DOHH2 (cell line): Measurements from ENCODE around the gene TAC1.

Experiments
- H3F3A ChIP-seq: fragments of 200-600 bp; sonication (generic), shearing (Covaris generic); 2 replicates; pipeline ENCODE4 v1.6.0; 2016; ENCODE audit warnings: antibody characterized with exemption, mild to moderate bottlenecking; ENCODE audit not compliant: control insufficient read depth, insufficient read depth
- H3K27ac ChIP-seq: fragments of 200-600 bp; sonication (generic); 2 replicates; pipeline ENCODE4 v1.5.1; 2014; ENCODE audit warnings: low read depth, mild to moderate bottlenecking, low read length, moderate library complexity
- H3K27me3 ChIP-seq: fragments of 200-600 bp; sonication (generic); 2 replicates; pipeline ENCODE4 v1.6.1; 2014; ENCODE audit warnings: mild to moderate bottlenecking, low read length, mixed read lengths; ENCODE audit not compliant: control insufficient read depth
- H3K36me3 ChIP-seq: fragments of 200-600 bp; sonication (generic); 2 replicates; pipeline ENCODE4 v1.6.1; 2014; ENCODE audit warnings: mild to moderate bottlenecking, low read length, moderate library complexity, mixed read lengths; ENCODE audit not compliant: control insufficient read depth
- H3K4me1 ChIP-seq: fragments of 200-600 bp; sonication (generic); 2 replicates; pipeline ENCODE4 v1.6.1; 2014; ENCODE audit warnings: mild to moderate bottlenecking, low read length, mixed read lengths; ENCODE audit not compliant: control insufficient read depth
- H3K4me2 ChIP-seq: fragments of 200-600 bp; sonication (generic); 2 replicates; pipeline ENCODE4 v1.6.0; 2014; ENCODE audit warnings: mild to moderate bottlenecking, low read length, moderate library complexity
- H3K4me3 ChIP-seq: fragments of 200-600 bp; sonication (generic); 2 replicates; pipeline ENCODE4 v1.5.1; 2014; ENCODE audit warnings: mild to moderate bottlenecking, low read length, mixed read lengths
- H3K79me2 ChIP-seq: fragments of 200-600 bp; sonication (generic); 2 replicates; pipeline ENCODE4 v1.6.1; 2014; ENCODE audit warnings: mild to moderate bottlenecking, low read length, mixed read lengths; ENCODE audit not compliant: control insufficient read depth
- H3K9me2 ChIP-seq: fragments of 200-600 bp; sonication (generic); replicated peaks from 2 replicates; pipeline ENCODE4 v1.6.1; 2014; ENCODE audit warnings: mild to moderate bottlenecking, low read length, mixed read lengths; ENCODE audit not compliant: control insufficient read depth
- H3K9me3 ChIP-seq: fragments of 200-600 bp; sonication (generic); 2 replicates; pipeline ENCODE4 v1.6.1; 2014; ENCODE audit warnings: antibody characterized with exemption, low read length, mixed read lengths; ENCODE audit not compliant: control insufficient read depth, insufficient read depth
- H4K20me1 ChIP-seq: fragments of 200-600 bp; sonication (generic); 2 replicates; pipeline ENCODE4 v1.6.0; 2014; ENCODE audit warnings: low read depth, mild to moderate bottlenecking, antibody characterized with exemption, low read length, moderate library complexity; ENCODE audit not compliant: control insufficient read depth, insufficient read depth
- CTCF ChIP-seq: fragments of 200-600 bp; sonication (generic); IDR thresholded peaks from one replicate; pipeline ENCODE4 v1.5.1; 2014; ENCODE audit warnings: antibody characterized with exemption, mild to moderate bottlenecking, low read depth, low read length; ENCODE audit not compliant: poor library complexity, severe bottlenecking
- EZH2phosphoT487 ChIP-seq: fragments of 200-600 bp; sonication (generic); IDR thresholded peaks from 2 replicates; pipeline ENCODE4 v1.6.1; 2017; ENCODE audit warnings: borderline replicate concordance, mild to moderate bottlenecking, antibody characterized with exemption, low read length, moderate library complexity, mixed read lengths

TAC1 gene

GRCh38 chr7:97697396-97697795, 34.5 kb upstream of the TAC1 start:
- Histone ChIP-seq H3K4me1 (no peaks in the 10 kb centered on the region), H4K20me1 (no peaks in the 10 kb centered on the region), H3F3A (no peaks in the 10 kb centered on the region), H3K27ac (no peak overlapping the region), H3K9me3 (no peaks in the 10 kb centered on the region), H3K4me2 (no peak overlapping the region), H3K9me2 (no peaks in the 10 kb centered on the region), H3K36me3 (no peaks in the 10 kb centered on the region), H3K4me3 (no peak overlapping the region), H3K79me2 (no peaks in the 10 kb centered on the region), H3K27me3 (no peaks in the 10 kb centered on the region)
- TF ChIP-seq CTCF = no peak
- TF ChIP-seq EZH2phosphoT487 = no peak

GRCh38 chr7:97722386-97722785, 9.5 kb upstream of the TAC1 start:
- no peak for TF ChIP-seq EZH2phosphoT487
- TF ChIP-seq CTCF = no peak
- H3K27me3 ChIP-seq = no peaks in the 10 kb centered on the region
- no peaks in the 10 kb centered on the region for H3K79me2 ChIP-seq

GRCh38 chr7:97732565-97733275, 834 bp downstream of the TAC1 start:
- Histone ChIP-seq H3K27me3 (peaks cover 2% of the 10 kb centered on the region; the same call in 1 of the 2 replicates), H3K36me3 (no peaks in the 10 kb centered on the region), H3K4me3 (no peak overlapping the region), H3K4me2 (no peak overlapping the region), H3K4me1 (no peaks in the 10 kb centered on the region), H3K27ac (no peak overlapping the region), H3K9me2 (no peaks in the 10 kb centered on the region), H3K79me2 (no peaks in the 10 kb centered on the region), H4K20me1 (no peaks in the 10 kb centered on the region), H3F3A (no peaks in the 10 kb centered on the region), H3K9me3 (peaks cover 5% of the 10 kb centered on the region; the same call in 1 of the 2 replicates)
- no peak for TF ChIP-seq CTCF
- TF ChIP-seq EZH2phosphoT487 = no peak

More at GRCh38 chr7:97722386-97722785, 9.5 kb upstream of the TAC1 start:
- H3K4me1 ChIP-seq = no peaks in the 10 kb centered on the region
- no peak overlapping the region for H3K27ac ChIP-seq
- no peaks in the 10 kb centered on the region for H3K36me3 ChIP-seq
- no peaks in the 10 kb centered on the region for H3K9me3 ChIP-seq
- no peaks in the 10 kb centered on the region for H3F3A ChIP-seq
- no peak overlapping the region for H3K4me2 ChIP-seq
- no peaks in the 10 kb centered on the region for H3K9me2 ChIP-seq
- H3K4me3 ChIP-seq = no peak overlapping the region
- no peaks in the 10 kb centered on the region for H4K20me1 ChIP-seq
